Melanocyte of skin (primary cell): ENCODE data around the gene KRTAP4-12. TPM values are rescaled to one million over a fixed set of nuclear protein-coding genes. Genes with fewer than 3 reads are reported as not detected.

Experiments used
- total RNA-seq, 2 donors: library from RNA; depleted of rRNA; stranded (reverse); fragments of >200 nt; gene quantifications; 2 replicates each; pipeline ENCODE4 v1.2.3, GENCODE V29; 2012

The KRTAP4-12 gene
- total RNA-seq: not detected

GRCh38 chr17:41123991-41124371, at the start of gene KRTAP4-12:
Gene KRTAP4-12 (minus strand): TSS chr17:41124182. CDS start chr17:41124122, 60 bp downstream.

GRCh38 chr17:41168121-41168520, 44.1 kb upstream of the KRTAP4-12 start, which contains the start of gene KRTAP4-3:
Gene KRTAP4-3 (minus strand): TSS chr17:41168221. CDS start chr17:41168172, 49 bp downstream.

GRCh38 chr17:41160648-41161047, 36.7 kb upstream of the KRTAP4-12 start, which contains the start of gene KRTAP4-4:
Gene KRTAP4-4 (minus strand): TSS chr17:41160748. CDS start chr17:41160691, 57 bp downstream.

GRCh38 chr17:41149652-41149985, 25.6 kb upstream of the KRTAP4-12 start, which contains the start of gene KRTAP4-5:
Gene KRTAP4-5 (minus strand): TSS chr17:41149825. CDS start chr17:41149767, 58 bp downstream.

GRCh38 chr17:41140360-41141131, 16.6 kb upstream of the KRTAP4-12 start, which contains the start of gene KRTAP4-6:
Gene KRTAP4-6 (minus strand): TSS chr17:41140544. CDS start chr17:41140487, 57 bp downstream.

GRCh38 chr17:41117846-41118386, 6.1 kb downstream of the KRTAP4-12 start, which contains the start of gene KRTAP4-11:
Gene KRTAP4-11 (minus strand): TSS chr17:41118373. CDS start chr17:41118315, 58 bp downstream.

GRCh38 chr17:41105347-41105746, 18.6 kb downstream of the KRTAP4-12 start, which contains the start of gene KRTAP4-9:
Gene KRTAP4-9 (plus strand): TSS chr17:41105389. CDS start chr17:41105389, 0 bp downstream.

GRCh38 chr17:41101586-41102259, 22.3 kb downstream of the KRTAP4-12 start, which contains the start of gene KRTAP4-16:
Gene KRTAP4-16 (minus strand): TSS chr17:41102209. CDS start chr17:41102209, 0 bp downstream.

GRCh38 chr17:41098042-41098441, 25.9 kb downstream of the KRTAP4-12 start, which contains the start of gene KRTAP4-8:
Gene KRTAP4-8 (minus strand): TSS chr17:41098142. CDS start chr17:41098084, 58 bp downstream.

GRCh38 chr17:41084100-41084856, 39.7 kb downstream of the KRTAP4-12 start, which contains the start of gene KRTAP4-7:
Gene KRTAP4-7 (plus strand): TSS chr17:41084150. CDS start chr17:41084207, 57 bp downstream.

Other genes with a start within 250 kb of the KRTAP4-12 start
- gene KRT20, start 238.9 kb downstream of the KRTAP4-12 start, total RNA-seq: not detected
- gene KRT23, start 186.5 kb downstream of the KRTAP4-12 start, total RNA-seq: not detected
- not detected for gene KRT39, start 157.2 kb downstream of the KRTAP4-12 start, total RNA-seq
- gene KRT40, start 139.9 kb downstream of the KRTAP4-12 start, total RNA-seq: not detected
- gene KRTAP3-3, start 130.0 kb downstream of the KRTAP4-12 start, total RNA-seq: not detected
- gene KRTAP3-2, start 124.3 kb downstream of the KRTAP4-12 start, total RNA-seq: not detected
- gene KRTAP3-1, start 115.1 kb downstream of the KRTAP4-12 start, total RNA-seq: not detected
- not detected for gene KRTAP1-5, start 97.0 kb downstream of the KRTAP4-12 start, total RNA-seq
- not detected for gene KRTAP1-4, start 94.0 kb downstream of the KRTAP4-12 start, total RNA-seq
- gene KRTAP1-3, start 89.3 kb downstream of the KRTAP4-12 start, total RNA-seq: not detected
- gene KRTAP1-1, start 82.7 kb downstream of the KRTAP4-12 start, total RNA-seq: not detected
- gene KRTAP2-1, start 76.9 kb downstream of the KRTAP4-12 start, total RNA-seq: not detected
- not detected for gene KRTAP2-2, start 69.0 kb downstream of the KRTAP4-12 start, total RNA-seq
- gene KRTAP2-3, start 64.1 kb downstream of the KRTAP4-12 start, total RNA-seq: not detected
- gene KRTAP2-4, start 58.3 kb downstream of the KRTAP4-12 start, total RNA-seq: not detected
- not detected for gene KRTAP4-7, start 40.0 kb downstream of the KRTAP4-12 start, total RNA-seq
- not detected for gene KRTAP4-8, start 26.0 kb downstream of the KRTAP4-12 start, total RNA-seq
- gene KRTAP4-16, start 22.0 kb downstream of the KRTAP4-12 start, total RNA-seq: not detected
- gene KRTAP4-9, start 18.8 kb downstream of the KRTAP4-12 start, total RNA-seq: not detected
- not detected for gene KRTAP4-11, start 5.8 kb downstream of the KRTAP4-12 start, total RNA-seq
- not detected for gene KRTAP4-6, start 16.4 kb upstream of the KRTAP4-12 start, total RNA-seq
- not detected for gene KRTAP4-5, start 25.6 kb upstream of the KRTAP4-12 start, total RNA-seq
- gene KRTAP4-4, start 36.6 kb upstream of the KRTAP4-12 start, total RNA-seq: not detected
- not detected for gene KRTAP4-3, start 44.0 kb upstream of the KRTAP4-12 start, total RNA-seq
- gene KRTAP4-2, start 54.0 kb upstream of the KRTAP4-12 start, total RNA-seq: not detected
- gene KRTAP4-1, start 60.7 kb upstream of the KRTAP4-12 start, total RNA-seq: not detected
- gene KRTAP9-1, start 65.7 kb upstream of the KRTAP4-12 start, total RNA-seq: not detected
- gene KRTAP9-2, start 102.5 kb upstream of the KRTAP4-12 start, total RNA-seq: not detected
- gene KRTAP9-3, start 108.3 kb upstream of the KRTAP4-12 start, total RNA-seq: not detected
- not detected for gene KRTAP9-8, start 113.8 kb upstream of the KRTAP4-12 start, total RNA-seq
- gene KRTAP9-4, start 125.5 kb upstream of the KRTAP4-12 start, total RNA-seq: not detected
- gene KRTAP9-9, start 131.2 kb upstream of the KRTAP4-12 start, total RNA-seq: not detected
- gene KRTAP9-6, start 141.2 kb upstream of the KRTAP4-12 start, total RNA-seq: not detected
- gene KRTAP9-7, start 151.5 kb upstream of the KRTAP4-12 start, total RNA-seq: not detected
- gene KRTAP29-1, start 178.7 kb upstream of the KRTAP4-12 start, total RNA-seq: not detected
- gene KRTAP16-1, start 185.1 kb upstream of the KRTAP4-12 start, total RNA-seq: not detected
- not detected for gene KRTAP17-1, start 191.5 kb upstream of the KRTAP4-12 start, total RNA-seq
- gene KRT33A, start 226.6 kb upstream of the KRTAP4-12 start, total RNA-seq: not detected
- not detected for gene KRT33B, start 245.6 kb upstream of the KRTAP4-12 start, total RNA-seq